Esophagus squamous epithelium (tissue), 5 donors: Measurements from ENCODE around the gene UGT2B10. TPM values are rescaled to one million over a fixed set of nuclear protein-coding genes. Genes with fewer than 3 reads are reported as not detected.

Source experiments
- DNase-seq: peaks from one replicate; lab custom pipeline; 2025; lab: John Stamatoyannopoulos, UW
- H3K27ac ChIP-seq, 4 donors: fragments of 200-600 bp; sonication (generic); one replicate each; pipeline ENCODE4 v1.5.1; 2016 to 2019; ENCODE audit warnings: mild to moderate bottlenecking in 1 of 4
- H3K27me3 ChIP-seq, 4 donors: fragments of 200-600 bp; sonication (generic); 1 replicate in 3 of 4; 2 replicates in 1 of 4; pipeline versions ENCODE4 v1.5.1 to v1.6.0; 2017 to 2021; ENCODE audit warnings: antibody characterized with exemption in 1 of 4
- H3K36me3 ChIP-seq, 3 donors: fragments of 200-600 bp; sonication (generic); one replicate each; pipeline ENCODE4 v1.5.1; 2016 to 2019
- H3K4me1 ChIP-seq, 3 donors: fragments of 200-600 bp; sonication (generic); one replicate each; pipeline ENCODE4 v1.5.1; 2017 to 2019
- H3K4me3 ChIP-seq, 4 donors: fragments of 200-600 bp; sonication (generic); 1 replicate in 3 of 4; 2 replicates in 1 of 4; pipeline ENCODE4 v1.5.1; 2016 to 2019; ENCODE audit warnings: mild to moderate bottlenecking in 2 of 4, moderate library complexity in 1 of 4
- H3K9me3 ChIP-seq, 3 donors: fragments of 200-600 bp; sonication (generic); one replicate each; pipeline ENCODE4 v1.5.1; 2016 to 2019
- POLR2A ChIP-seq, 4 donors: fragments of 450-650 bp; IDR thresholded peaks; one replicate each; pipeline ENCODE4 v1.6.1; 2017; ENCODE audit warnings: antibody characterized with exemption in 4 of 4, mild to moderate bottlenecking in 4 of 4, moderate library complexity in 3 of 4
- WGBS, 2 donors: methylation state at CpG; one replicate each; pipeline ENCODE4 v1.1.5; 2018; 5-methylcytosine and 5-hydroxymethylcytosine counted together
- intact Hi-C: fragments of 100-400 bp; cut with DNase I; formaldehyde crosslinking; loops from one replicate; pipeline ENCODE4 v1.15.0; 2022
- small RNA-seq, 4 donors: library from RNA; depleted of rRNA; stranded (forward); fragments of <200 nt; gene quantifications; one replicate each; pipeline ENCODE3, GENCODE V24; 2016
- total RNA-seq, 4 donors: library from RNA; depleted of rRNA; stranded (reverse); fragments of >200 nt; gene quantifications; one replicate each; pipeline ENCODE4 v1.1.0, GENCODE V29; 2016
- TF ChIP-seq, protein P1 (sequence below), 6 experiments: fragments of 450-650 bp in 4 of 6; fragments of 200-600 bp in 2 of 6; sonication (generic) in 2 of 6; IDR thresholded peaks; one replicate each; pipeline ENCODE4 v1.5.1; 2016 to 2019; ENCODE audit warnings: antibody characterized with exemption in 6 of 6, mild to moderate bottlenecking in 4 of 6, moderate library complexity in 4 of 6
- donor health status: DM: yes; HTN: yes; CAD: no.

UGT2B10 gene
- total RNA-seq, 4 donors from 2014 or later = not detected

DNA sequence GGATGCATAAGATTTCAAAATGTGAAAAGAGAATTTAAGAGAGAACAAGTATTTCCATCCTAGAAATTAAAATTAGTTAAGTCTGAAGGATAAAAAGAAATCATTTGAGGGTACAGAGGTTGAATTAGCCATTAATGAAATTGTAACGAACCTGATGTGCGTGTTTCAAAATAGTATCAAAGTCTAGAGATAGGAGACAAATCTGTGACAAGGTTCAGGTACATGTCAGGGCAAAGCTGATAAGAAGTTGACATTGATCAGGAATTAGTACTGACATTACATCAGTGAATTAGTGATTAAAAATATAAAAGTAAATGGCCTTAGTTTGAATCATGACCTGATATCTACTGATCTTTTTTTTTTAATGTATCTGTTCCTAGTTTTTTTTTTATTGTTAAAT lies 62.3 kb downstream of the UGT2B10 start:
- H3K4me1 ChIP-seq = peaks cover 0 to 9% (median 0%) of the 10 kb centered on the region in 3 donors
- no peak overlapping the region for H3K4me3 ChIP-seq
- WGBS, 2 donors = 91 to 96% methylated on average over 2 of the region's 2 CpGs
- no peaks in the 10 kb centered on the region for H3K9me3 ChIP-seq
- H3K27ac ChIP-seq = no peak overlapping the region
- intact Hi-C loops = no loop called here
- TF ChIP-seq, protein P1, sequence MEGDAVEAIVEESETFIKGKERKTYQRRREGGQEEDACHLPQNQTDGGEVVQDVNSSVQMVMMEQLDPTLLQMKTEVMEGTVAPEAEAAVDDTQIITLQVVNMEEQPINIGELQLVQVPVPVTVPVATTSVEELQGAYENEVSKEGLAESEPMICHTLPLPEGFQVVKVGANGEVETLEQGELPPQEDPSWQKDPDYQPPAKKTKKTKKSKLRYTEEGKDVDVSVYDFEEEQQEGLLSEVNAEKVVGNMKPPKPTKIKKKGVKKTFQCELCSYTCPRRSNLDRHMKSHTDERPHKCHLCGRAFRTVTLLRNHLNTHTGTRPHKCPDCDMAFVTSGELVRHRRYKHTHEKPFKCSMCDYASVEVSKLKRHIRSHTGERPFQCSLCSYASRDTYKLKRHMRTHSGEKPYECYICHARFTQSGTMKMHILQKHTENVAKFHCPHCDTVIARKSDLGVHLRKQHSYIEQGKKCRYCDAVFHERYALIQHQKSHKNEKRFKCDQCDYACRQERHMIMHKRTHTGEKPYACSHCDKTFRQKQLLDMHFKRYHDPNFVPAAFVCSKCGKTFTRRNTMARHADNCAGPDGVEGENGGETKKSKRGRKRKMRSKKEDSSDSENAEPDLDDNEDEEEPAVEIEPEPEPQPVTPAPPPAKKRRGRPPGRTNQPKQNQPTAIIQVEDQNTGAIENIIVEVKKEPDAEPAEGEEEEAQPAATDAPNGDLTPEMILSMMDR (IDR thresholded peaks at IDR 0.05) = no peak
- TF ChIP-seq POLR2A (IDR thresholded peaks at IDR 0.05) = no peak
- no peak for DNase-seq
- H3K36me3 ChIP-seq = no peaks in the 10 kb centered on the region
- no peaks in the 10 kb centered on the region for H3K27me3 ChIP-seq

Small RNA genes lying within 50 kb of the gene (small RNA-seq; reads per million reads assigned to genes)
- gene AC021146.4 (0 reads per million in 4 donors), gene AC021146.9 (0 reads per million in 4 donors)

Other genes starting within 250 kb of the UGT2B10 start
- gene UGT2B17, start 239.7 kb upstream of the UGT2B10 start, total RNA-seq = not detected
- gene UGT2B15, start 145.3 kb upstream of the UGT2B10 start, total RNA-seq = not detected
- gene UGT2A3, start 135.8 kb downstream of the UGT2B10 start, total RNA-seq = not detected